NCI-H2107 treated with DMSO at 0.1 percent for 48 hours (cell line): ENCODE measurements around the gene EPHB6.

ENCODE experiments used
- DNase-seq: peaks from one replicate; lab custom pipeline; 2025; ENCODE audit not compliant: unreplicated experiment; lab: John Stamatoyannopoulos, UW

Gene EPHB6

DNA sequence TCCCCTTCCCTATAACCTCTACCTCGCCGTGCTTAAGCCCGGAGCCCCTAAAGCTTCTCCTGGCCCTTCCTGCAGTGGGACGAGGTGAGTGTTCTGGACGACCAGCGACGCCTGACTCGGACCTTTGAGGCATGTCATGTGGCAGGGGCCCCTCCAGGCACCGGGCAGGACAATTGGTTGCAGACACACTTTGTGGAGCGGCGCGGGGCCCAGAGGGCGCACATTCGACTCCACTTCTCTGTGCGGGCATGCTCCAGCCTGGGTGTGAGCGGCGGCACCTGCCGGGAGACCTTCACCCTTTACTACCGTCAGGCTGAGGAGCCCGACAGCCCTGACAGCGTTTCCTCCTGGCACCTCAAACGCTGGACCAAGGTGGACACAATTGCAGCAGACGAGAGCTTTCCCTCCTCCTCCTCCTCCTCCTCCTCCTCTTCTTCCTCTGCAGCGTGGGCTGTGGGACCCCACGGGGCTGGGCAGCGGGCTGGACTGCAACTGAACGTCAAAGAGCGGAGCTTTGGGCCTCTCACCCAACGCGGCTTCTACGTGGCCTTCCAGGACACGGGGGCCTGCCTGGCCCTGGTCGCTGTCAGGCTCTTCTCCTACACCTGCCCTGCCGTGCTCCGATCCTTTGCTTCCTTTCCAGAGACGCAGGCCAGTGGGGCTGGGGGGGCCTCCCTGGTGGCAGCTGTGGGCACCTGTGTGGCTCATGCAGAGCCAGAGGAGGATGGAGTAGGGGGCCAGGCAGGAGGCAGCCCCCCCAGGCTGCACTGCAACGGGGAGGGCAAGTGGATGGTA, 9.2 kb downstream of the EPHB6 start:
- no peak for DNase-seq

DNA sequence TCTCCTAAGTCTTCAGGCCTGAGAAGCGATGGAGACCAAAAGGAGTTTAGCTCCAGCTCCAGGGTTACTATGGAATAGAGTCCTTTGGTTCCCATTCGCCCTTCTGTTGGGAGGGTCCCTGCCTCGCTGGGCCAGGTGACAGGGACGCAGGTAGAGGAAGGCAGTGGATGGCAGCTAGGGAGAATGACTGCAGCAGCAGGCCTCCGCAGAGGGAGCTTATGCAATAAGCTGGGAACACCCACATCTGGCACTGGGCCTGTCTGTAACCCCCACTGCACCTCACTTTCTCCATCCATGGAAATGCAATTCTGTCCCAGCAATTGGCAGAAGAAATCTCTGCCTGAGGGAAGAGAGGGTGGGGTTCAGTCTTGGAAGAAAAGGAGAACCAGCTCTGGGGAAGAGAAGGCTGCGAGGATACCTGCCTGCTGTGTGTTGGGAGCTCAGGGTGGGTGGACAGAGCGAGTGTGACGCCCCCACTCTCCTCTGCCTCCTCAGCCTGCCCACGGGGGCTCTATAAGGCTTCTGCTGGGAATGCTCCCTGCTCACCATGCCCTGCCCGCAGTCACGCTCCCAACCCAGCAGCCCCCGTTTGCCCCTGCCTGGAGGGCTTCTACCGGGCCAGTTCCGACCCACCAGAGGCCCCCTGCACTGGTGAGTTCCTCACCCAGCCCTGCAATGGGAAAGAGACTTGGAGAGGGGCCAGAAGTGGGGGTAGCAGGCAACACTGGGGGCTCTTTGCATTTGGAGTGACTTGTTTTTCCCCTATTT, 10.3 kb downstream of the EPHB6 start:
- DNase-seq: no peak

DNA sequence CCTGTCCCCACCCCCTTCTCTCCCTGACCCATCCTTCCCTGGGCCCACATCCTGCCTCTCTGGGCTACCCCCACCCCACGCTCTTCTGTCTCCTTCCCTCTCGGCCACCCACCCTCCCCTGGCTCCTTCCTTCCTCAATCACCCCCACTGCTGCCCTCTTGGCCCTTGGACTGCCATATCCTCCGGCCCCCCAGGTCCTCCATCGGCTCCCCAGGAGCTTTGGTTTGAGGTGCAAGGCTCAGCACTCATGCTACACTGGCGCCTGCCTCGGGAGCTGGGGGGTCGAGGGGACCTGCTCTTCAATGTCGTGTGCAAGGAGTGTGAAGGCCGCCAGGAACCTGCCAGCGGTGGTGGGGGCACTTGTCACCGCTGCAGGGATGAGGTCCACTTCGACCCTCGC, 10.9 kb downstream of the EPHB6 start:
- no peak for DNase-seq

DNA sequence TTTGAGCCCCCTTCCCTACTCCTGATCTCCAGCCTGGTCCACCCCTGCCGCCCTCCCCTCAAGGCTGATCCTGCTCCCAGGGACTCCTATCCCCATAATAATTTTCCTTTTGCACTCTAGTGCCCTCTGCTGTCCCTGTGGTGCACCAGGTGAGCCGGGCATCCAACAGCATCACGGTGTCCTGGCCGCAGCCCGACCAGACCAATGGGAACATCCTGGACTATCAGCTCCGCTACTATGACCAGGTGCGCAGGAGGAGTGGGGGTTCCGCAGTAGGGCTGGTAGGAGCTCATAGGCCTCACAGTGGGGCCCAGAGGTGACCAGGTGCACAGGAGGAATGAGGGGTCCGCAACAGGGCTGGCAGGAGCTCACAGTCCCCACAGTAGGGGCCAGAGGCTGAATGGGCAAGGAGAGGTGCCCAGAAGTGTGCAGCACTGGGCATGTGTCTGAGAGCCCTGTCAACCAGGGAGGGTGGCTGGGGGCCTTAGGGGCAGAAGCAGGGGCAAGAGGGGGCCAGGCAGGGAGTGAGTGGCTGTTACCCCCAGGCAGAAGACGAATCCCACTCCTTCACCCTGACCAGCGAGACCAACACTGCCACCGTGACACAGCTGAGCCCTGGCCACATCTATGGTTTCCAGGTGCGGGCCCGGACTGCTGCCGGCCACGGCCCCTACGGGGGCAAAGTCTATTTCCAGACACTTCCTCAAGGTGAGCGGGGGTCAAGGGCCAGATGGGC, 11.7 kb downstream of the EPHB6 start:
- DNase-seq: no peak

DNA sequence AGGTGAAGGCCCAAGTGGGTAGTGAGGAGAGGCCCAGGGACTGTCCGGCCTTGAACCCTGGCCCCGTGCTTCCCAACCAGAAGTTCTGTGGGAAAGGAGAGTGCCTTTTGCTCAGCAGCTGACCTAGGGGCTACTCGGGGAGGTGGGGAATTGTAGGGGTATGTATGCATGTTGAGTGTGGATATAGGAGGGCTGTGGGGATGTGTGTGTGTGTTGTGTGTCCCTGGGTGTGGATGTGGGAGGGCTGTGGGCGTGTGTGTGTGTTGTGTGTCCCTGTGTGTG, 12.2 kb downstream of the EPHB6 start:
- no peak for DNase-seq

DNA sequence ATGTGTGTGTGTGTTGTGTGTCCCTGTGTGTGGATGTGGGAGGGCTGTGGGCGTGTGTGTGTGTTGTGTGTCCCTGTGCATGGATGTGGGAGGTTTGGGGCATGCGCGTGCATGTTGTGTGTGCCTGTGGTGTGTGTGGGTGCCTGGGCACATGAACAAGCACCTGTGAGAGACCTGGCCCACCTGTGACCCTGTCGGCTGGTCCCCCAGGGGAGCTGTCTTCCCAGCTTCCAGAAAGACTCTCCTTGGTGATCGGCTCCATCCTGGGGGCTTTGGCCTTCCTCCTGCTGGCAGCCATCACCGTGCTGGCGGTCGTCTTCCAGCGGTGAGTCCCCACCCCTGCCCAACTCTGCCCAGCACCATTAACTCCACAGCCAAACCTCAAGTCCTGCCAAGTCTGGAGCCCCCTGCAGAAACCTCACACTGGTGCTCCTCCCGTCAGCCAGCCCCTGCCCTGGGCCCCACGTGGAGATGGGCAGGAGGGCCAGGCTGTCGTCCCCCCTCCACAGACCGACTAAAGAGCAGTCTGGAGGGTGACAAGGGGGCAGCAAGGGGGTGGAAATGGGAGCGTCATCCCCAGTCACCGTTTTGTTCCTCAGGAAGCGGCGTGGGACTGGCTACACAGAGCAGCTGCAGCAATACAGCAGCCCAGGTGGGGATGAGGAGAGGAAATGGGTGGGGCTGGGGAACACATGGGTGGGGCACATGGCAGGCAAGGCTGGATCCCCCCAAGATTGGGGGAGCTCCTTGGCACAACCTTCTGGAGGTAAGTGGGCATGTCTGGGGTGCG, 12.7 kb downstream of the EPHB6 start:
- no peak for DNase-seq

DNA sequence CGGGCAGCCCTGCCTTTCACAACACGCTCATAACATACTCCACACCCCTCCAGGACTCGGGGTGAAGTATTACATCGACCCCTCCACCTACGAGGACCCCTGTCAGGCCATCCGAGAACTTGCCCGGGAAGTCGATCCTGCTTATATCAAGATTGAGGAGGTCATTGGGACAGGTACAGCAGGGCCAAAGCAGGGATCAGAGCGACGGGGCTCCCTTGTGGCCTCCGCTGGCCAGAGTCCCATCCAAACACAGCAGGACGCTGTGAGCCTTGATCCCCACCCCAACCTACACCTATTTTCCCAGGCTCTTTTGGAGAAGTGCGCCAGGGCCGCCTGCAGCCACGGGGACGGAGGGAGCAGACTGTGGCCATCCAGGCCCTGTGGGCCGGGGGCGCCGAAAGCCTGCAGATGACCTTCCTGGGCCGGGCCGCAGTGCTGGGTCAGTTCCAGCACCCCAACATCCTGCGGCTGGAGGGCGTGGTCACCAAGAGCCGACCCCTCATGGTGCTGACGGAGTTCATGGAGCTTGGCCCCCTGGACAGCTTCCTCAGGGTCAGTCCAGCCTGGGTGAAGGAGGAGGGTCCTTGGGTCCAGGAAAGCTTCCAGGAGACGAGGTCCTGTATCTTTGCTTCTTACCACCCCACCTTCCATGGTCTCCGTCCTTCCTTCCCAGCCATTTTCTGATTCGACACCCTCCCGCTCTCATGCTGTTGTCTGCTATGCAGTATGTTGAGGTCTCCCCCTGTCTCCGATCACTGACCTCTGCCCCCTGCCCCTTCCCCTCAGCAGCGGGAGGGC, 13.5 kb downstream of the EPHB6 start:
- DNase-seq: no peak

DNA sequence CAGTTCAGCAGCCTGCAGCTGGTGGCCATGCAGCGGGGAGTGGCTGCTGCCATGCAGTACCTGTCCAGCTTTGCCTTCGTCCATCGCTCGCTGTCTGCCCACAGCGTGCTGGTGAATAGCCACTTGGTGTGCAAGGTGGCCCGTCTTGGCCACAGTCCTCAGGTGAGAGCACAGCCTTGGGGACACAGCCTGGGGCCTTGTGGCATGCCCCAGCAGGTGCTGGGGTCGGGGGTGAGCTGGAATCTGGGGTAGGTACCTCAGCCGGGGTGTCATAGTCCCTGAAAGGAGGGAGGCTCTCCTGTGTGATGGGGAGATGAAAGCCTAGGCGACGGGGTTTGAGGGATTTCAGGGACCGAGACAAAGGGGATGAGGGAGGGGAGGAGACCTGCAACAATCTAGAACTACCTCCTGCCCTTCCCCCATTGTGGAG, 14.1 kb downstream of the EPHB6 start:
- DNase-seq: no peak

DNA sequence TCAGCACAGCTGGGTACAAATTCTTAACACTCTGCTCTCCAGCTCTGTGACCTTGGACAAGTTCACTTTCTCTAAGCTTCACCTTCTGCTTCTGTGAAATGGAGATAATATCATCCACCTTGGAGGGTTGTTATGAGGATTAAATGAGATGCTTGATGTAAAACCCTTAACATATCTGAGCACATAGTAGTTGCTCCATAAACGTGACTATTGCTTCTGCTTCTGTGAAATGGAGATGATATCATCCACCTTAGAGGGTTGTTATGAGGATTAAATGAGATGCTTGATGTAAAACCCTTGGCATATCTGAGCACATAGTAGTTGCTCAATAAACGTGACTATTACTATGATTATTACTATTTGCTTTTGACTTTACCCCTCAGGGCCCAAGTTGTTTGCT, 14.6 kb downstream of the EPHB6 start:
- no peak for DNase-seq

DNA sequence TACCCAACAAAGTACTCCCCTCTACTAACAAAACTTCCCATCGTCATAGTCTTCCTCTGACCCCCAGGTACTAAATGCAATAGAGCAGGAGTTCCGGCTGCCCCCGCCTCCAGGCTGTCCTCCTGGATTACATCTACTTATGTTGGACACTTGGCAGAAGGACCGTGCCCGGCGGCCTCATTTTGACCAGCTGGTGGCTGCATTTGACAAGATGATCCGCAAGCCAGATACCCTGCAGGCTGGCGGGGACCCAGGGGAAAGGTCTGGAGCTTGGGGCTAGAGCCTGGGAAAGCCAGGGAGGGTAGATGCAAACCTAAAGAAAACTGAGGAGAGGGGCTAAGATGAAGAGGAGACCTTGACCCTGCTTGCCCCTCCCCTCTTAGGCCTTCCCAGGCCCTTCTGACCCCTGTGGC, 15.3 kb downstream of the EPHB6 start:
- DNase-seq: no peak

DNA sequence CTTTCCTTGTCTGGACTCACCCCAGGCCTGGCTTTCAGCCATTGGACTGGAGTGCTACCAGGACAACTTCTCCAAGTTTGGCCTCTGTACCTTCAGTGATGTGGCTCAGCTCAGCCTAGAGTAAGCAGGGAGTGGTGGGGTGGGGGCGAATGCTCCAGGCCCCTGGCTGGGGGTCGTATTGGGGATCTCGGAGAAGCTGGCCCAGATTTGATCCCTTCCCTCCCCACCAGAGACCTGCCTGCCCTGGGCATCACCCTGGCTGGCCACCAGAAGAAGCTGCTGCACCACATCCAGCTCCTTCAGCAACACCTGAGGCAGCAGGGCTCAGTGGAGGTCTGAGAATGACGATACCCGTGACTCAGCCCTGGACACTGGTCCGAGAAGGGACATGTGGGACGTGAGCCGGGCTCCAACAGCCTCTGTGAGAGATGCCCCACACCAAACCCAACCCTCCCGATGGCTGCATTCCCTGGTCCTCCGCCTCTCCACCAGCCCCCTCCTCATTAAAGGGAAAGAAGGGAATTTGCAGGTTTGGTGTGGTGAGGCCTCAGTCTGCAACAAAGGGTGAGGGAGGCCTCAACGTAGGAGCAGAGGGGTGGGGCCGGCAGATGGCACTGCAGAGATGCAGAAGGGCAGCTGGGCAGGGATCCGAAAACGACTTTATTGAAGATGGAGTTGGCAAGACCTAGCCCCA, 15.8 kb downstream of the EPHB6 start:
- DNase-seq: no peak

DNA sequence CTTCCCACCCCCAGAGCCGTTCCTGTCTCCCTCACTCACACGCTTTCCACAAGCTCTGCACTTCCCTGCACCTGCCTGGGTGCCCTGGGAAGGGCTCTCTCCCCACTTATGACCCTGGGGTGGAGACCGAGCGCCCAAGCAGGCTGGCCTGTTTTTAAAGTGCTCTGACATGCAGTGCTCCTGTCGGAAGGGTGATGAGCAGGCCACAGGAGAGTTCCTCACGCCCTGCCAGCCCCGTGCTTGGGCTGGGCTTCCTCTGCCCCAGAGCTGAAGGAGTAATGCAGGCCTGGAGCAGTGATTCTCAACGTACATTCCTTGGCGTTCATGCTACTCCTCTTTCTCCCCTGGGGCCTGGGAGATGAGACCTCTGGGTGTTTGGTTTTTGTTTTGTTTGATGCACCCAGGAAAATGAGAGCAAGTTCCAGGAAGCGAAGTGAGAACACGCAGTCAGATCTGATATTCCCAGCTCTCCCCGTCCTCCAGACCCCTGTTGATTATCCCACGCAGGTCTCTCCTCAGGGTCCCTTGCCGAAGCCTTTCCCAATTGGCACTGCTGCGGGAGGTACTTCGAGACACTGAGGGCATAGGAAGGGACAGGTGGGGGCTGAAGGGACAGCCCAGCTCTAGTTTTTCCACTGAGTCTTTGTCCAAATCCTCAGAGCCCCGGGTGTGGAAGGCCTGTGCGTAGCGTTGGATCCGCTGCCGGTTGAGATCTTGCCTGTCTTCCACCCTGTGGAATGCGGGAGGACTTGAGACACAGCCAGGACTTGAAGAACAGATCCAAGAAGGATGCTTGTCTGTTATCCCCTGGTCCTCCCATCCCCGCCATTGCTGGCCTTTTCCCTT, 16.6 kb downstream of the EPHB6 start:
- no peak for DNase-seq

DNA sequence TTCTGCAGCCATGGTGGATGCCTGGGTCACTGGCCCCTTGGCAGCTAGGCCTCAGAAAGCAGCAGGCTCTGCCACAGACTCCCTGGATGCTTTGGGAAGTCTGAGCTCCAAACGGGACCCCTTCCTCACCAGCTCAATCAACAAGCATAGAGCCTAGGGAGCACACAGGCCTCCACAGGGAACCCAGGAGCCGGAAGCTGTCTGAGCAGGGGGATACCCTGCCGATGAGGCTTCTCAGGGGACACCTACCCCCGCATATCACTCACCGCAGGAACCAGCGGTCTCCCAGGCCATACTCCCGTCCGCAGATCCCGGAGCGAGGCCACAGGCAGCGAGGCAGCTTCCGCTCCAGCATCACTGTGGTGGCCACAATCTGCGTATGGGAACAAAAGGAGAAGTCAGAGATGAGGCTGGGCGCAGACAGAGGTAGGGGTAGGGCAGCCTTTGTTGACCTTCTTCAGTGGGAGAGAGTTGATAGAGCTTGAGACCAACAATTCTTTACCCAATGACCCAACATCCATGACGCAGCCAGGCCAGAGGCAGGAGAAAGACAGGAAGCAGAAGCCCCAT, 17.3 kb downstream of the EPHB6 start:
- DNase-seq: no peak

DNA sequence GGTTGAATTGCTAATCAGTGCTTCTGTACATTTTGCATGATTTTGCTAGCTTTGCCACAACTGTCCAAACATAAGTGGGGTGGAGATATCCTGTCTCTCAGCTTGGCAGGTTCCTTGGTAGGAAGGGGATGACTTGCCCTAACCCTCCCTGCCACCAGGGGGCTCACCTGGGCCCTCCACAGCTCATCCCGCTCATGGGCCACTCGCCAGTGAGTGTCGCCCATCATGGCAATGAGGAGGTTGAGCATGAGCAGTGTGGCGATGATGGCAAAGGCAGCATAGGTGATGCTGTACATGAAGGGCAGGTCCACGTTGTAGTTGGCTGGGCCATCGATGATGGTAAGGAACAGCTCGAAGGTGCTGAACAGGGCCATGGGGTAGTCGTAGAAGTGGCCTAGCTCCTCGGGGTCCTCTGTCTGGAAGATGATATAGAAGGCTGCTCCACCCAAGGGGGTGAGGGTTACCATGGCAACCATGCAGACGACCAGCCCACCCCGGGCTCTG, 18.5 kb downstream of the EPHB6 start:
- DNase-seq: no peak

DNA sequence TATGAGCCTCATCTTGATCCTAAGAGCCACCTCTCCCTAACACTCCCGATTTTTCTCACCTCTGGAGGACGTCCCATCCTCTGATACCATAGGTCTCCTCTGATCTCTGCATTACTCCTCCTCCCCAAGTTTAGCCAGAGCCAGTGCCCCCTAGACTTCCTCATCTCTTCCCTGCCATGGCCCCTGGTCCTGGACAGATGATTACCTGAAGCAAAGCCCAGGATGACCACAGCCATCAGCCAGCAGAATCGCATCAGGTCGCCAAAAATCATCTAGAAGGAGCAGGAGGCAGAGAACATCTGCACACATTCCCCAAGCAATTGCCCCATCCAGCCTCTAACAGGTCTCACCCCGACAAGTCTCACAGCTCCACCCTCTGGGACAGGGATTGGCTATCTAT, 19.0 kb downstream of the EPHB6 start:
- DNase-seq: no peak

DNA sequence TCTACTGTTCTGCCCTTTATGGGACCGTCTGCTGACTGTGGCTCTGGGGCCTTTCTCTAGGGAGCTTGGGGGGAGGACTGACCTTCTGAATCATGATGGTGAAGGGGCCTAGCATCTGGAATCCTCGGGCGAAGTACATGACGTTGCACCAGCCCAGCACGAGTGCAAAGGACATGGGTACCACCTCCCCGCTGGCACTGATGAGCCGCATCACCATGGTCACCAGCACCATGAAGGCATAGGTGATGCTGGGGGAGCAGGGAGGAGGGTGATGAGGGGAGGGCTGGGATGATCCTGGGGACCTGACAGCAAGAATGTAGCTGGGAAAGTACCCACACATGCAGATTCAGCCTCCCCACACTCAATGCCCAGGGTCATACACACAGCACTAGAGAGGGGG, 19.5 kb downstream of the EPHB6 start:
- DNase-seq: no peak

DNA sequence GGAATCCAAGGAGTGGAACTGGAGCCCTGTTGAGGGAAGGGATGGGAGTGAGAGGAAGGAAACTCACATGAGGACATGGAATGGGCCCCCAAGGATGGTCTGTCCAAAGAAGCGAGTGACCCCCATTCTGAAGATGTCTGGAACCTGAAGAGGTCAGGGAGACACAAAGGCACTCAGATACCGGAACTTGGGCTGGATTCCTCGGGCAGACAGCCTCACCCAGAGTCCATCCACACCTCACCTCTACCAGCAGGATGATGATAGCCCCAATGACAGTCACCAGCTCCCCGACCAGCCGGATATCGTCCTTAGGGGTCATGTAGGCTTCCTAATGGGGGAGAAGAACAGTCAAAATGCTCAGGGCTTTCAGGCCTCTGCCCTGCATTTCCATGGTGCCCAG, 20.0 kb downstream of the EPHB6 start:
- DNase-seq: no peak

DNA sequence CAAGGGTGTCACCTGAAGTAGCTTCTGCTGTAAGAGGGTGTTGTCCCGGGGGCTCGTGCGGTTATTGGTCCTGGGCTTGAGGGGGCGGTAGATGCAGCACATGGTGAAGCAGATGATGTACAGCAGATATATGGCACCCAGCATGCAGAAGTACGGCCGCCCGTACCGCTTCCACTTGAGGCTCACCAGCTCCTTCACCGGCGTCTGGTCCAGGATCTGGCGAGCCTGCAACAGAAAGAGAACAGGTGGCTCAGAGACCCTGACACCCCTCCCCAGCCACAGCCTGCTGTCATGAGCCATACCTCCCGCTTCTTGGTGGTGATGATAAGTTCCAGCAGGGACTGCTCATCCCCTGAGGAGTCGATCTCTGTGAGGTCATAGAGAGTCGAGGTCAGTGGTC, 20.6 kb downstream of the EPHB6 start:
- no peak for DNase-seq
